ENCODE data around the gene GADL1.

The GADL1 gene

GRCh38 chr3:30752970-30753369 is 141.5 kb downstream of the GADL1 start:
- DNase-seq, result no peak

- no peak for DNase-seq
Measured at GRCh38 chr3:30752491-30752890, 142.0 kb downstream of the GADL1 start.

DNA sequence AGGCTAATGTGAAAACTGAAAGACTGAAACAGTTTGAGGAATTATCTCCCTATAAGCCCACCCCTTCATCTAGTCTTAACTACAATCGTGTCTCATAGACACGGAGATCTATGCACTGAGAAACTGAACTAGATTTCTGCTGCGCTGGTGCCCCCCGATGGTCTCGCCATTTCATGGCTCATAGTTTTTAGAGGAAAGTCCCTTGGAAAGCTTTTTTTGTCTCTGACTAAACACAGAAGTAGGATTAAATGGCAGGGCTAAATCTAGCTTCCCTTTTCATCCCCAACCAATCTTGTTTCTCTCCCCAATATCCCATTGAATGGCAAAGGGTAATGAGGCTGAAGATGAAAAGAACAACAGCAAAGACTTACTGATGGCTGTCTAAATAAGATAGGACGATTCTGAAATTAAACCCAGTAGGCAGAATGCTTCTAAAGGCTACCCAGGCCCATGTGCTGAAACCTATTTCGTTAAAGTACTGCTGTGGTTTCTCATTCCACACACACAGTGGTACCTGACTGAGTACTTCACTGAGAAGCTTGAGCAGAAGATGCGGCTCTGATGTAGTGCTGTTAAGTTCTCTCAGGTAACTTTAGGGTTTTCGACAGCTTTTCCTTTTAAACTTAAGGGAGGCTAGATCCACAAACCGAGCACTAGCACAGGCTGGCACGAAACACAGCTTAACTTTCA is 142.7 kb downstream of the GADL1 start:
- DNase-seq, result peak; percentile 7

GRCh38 chr3:30750967-30751366 is 143.5 kb downstream of the GADL1 start:
- DNase-seq, result no peak

DNA sequence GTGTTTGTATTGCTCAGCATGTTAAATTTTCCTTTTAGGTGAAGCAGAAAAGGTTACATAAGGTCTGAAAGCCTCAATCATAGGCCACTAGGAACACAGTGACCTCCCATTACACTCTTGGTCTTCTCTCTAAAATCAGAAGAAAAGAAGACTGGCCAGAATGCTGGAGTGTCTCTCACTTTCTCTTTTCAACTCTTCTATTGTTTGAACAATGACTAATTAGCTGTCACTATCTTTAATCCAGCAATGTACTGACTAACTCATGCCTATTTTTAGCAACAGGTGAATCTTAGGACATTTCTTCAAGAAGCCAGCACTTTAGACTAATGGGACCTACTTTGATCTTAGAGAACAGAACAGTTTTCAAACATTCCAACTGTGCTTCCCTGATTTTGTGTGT is 145.2 kb downstream of the GADL1 start:
- DNase-seq, result no peak

DNA sequence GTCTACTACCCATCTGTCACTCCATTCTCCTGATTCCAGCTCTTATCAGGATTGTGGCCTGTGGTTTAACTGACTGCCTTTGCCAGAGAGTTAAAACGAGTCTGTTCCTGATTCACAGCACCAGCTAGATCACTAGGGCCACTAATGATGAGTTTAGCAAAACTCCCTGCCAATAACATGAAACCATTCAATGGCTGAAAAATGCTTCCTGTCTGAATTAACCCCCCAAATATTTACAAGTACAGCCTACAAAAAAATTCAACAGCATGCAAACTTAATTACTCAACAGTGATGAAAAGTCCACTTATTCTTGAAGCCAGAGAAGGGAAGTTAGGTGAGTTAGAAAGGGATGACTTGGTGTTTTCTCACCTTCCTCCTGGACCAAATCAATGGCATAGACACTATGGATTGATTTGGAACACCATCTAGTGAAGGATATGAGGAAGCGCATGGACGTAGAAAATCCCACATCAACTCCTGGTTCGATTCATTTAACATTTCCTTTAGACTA is 146.6 kb downstream of the GADL1 start:
- DNase-seq, result no peak

- no peak for DNase-seq
Measured at GRCh38 chr3:30743641-30744317, 150.7 kb downstream of the GADL1 start.

DNA sequence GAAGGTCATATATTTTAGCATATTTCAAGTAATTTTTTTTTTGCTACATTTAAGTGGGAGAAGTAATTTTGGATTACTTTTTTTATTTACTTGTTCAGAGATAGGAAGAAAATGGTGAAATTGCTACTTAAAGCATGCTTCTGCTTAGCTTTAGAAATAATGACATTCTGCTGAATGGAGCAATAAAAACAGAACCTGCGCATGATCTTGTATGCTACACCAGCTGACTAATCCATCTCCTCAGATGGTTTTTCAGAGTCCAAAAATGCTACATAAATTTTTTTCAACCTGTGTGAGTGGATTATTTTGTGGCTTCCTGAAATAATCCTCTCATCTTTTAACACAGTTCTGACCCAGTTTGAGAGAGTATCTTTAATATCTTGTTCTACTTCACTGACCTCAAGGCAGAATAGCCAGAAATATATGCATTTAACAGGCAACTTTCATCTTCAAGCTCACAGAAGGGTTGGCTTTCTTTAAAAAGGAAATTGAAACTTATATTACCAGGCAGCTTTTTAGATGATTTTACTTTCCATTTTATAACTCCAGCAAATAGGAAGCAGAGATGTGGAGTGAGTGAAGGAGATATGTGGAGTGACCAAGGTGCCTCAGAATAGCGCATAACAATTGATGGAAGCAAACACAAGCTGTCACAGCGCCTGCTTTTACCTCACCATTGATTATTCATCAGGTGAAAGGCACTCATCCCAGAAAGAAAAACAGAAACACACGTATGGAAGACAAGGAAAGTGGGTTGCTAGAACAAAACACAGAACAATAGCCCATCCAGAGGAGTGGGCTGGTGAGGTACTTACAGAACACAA is 151.5 kb downstream of the GADL1 start:
- no peak for DNase-seq

GRCh38 chr3:30741889-30742288 is 152.6 kb downstream of the GADL1 start:
- no peak for DNase-seq

DNA sequence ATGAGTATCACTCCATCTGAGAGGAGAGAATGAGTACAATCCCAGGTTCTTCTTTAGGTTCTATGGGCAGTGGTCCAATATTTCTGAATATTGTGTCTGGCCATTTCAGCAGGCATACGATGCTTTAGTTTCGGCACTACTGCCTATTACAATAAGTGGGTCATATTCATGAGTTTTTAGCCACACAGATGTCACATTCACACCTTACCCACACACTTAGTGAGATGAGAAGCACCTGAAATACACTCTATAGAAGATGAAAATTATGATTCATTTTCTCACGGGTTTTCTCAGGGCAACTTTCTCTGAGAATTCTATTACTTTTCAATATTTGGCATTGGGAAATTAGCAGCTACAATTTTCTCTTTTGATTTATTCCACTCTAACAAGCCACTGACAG is 155.9 kb downstream of the GADL1 start:
- no peak for DNase-seq

GRCh38 chr3:30737743-30738499 is 156.5 kb downstream of the GADL1 start:
- no peak for DNase-seq

GRCh38 chr3:30733696-30734095 is 160.8 kb downstream of the GADL1 start:
- DNase-seq, result no peak

GRCh38 chr3:30733209-30733608 is 161.3 kb downstream of the GADL1 start:
- DNase-seq, result no peak

DNA sequence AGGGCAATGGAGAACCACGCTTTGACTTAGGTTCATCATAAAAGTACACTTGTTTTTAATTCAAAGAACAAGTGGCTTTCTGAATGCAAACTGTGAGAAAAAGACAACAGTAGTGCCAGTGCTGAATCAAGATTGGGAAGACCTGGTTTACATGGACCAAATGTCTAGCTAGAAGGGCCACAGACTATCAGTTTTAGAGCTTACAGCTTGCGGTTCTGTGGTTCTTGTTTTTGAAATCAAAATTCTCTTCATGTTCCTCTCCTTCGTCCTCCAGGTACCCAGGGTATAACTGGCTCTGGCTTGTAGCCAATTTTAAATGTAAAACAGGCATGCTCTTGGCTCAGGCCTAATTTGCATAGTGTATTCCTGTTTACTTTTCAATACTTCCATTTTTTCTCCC is 163.5 kb downstream of the GADL1 start:
- no peak for DNase-seq

DNA sequence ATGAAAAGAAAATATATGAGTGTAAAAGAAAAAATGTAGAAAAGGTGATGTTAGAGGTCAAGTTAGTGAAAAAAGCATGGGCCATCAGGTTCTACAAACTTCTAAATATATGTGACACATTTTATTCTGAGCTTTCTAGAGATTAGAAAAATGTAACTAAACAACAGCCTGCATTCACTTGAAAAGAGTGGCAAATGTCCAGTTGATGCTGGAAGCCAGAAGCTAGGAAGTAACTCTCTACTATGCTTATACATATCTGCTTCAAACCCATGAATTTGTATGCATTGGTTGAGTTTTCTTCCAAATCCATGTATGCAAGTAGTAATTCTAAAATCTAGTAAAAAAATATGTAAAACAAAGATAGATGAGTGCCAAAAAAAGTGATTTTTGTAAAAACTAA is 164.5 kb downstream of the GADL1 start:
- no peak for DNase-seq

GRCh38 chr3:30729512-30729911 is 164.9 kb downstream of the GADL1 start:
- DNase-seq, result no peak

- no peak for DNase-seq
Measured at GRCh38 chr3:30728143-30728542, 166.3 kb downstream of the GADL1 start.

DNA sequence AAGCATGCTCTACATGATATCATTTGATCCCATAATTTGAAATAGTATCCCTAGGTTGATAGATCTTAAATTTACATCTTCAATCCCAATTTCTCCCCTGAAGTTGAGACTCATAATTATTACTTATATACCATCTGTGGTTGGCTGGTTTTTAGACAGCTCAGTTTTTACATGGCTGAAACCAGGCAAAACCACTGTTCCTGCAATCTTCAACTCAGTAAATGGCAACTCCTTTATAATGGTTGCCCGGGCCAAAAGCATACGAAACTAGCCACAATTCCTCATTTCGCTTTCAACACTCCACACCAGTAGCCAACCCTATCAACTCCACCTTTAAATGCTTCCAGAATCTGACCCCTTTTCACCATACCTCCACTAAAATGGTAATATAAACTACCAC is 169.6 kb downstream of the GADL1 start:
- DNase-seq, result no peak

DNA sequence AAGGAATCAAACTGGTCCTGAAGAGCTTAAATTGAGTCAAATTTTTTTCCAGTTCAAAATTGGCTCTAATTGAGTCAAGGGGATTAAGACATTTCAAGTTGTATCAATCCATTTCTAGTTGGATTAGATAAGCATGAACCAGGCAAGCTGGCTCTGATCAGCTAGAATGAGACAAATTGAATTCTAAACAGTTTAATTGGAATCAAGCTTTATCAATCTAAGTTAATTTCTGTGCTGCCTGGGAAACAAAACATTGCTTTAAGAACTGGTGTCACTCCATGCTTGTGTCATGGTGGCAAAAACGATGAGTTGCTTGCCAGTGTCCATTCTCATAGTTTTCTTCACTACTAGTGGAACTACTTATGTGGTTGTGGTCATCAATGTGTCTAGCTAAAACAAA is 171.2 kb downstream of the GADL1 start:
- no peak for DNase-seq

DNA sequence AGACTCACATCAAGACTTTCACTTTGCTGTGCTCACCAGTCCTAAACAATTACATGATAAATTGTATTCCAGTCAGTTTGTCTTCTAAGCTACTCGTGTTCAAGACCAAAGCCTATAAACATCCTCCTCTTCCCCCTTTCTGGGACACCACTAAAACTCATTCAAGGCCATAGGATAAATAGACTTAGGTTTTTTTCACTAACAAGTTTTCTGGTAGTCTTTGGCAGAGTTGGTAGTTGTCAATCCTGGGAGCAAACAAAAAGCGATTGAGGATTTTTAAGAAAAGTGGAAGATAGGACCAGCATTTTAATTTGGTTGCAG is 173.2 kb downstream of the GADL1 start:
- no peak for DNase-seq

GRCh38 chr3:30720586-30721313 is 173.7 kb downstream of the GADL1 start:
- no peak for DNase-seq

DNA sequence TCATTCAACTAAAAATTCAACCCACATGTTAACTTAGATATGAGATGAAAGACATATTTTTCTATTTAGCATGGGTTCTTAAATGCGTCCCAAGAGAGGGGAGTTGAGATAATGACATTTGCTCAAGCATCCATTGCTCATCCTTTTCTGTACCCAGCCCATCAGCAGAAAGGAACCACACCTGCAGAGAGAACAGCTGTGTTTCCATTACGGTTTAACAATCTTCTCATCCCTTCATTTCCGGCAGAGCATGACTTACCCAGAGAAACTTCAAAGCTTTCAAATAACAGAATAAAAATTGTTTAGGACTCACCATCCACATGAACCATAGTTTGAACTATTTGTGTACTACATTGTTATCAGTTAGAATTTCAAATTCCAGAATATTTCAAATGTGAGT is 174.9 kb downstream of the GADL1 start:
- DNase-seq, result no peak
